ENCODE results near the gene MINK1. TPM values are rescaled to one million over a fixed set of nuclear protein-coding genes. Genes with fewer than 3 reads are reported as not detected.

Gene MINK1
- total RNA-seq, 1 experiment from 2014 or later = 160 TPM

GRCh38 chr17:4928881-4929280, 95.7 kb downstream of the MINK1 start:
- no TSS peak for BruUV-seq (replicated peaks)
- POLR2A ChIA-PET (ENCODE audit: unreplicated experiment) = no interaction called here
- H3K79me2 ChIP-seq (ENCODE audit: low read depth) = no peaks in the 10 kb centered on the region
- peaks cover 1% of the 10 kb centered on the region for H3K4me1 ChIP-seq (replicated peaks; ENCODE audit: insufficient read depth)
- no peaks in the 10 kb centered on the region for H3K36me3 ChIP-seq (ENCODE audit: low read depth)
- H3K27ac ChIP-seq = no peak overlapping the region
- no peak overlapping the region for H3K4me2 ChIP-seq
- no peak overlapping the region for H3K4me3 ChIP-seq
- no peaks in the 10 kb centered on the region for H3K9me3 ChIP-seq (ENCODE audit: insufficient read depth, low read depth)
- H2AFZ ChIP-seq = no peak overlapping the region
- CTCF ChIA-PET = no interaction called here
- TF ChIP-seq, protein P1, sequence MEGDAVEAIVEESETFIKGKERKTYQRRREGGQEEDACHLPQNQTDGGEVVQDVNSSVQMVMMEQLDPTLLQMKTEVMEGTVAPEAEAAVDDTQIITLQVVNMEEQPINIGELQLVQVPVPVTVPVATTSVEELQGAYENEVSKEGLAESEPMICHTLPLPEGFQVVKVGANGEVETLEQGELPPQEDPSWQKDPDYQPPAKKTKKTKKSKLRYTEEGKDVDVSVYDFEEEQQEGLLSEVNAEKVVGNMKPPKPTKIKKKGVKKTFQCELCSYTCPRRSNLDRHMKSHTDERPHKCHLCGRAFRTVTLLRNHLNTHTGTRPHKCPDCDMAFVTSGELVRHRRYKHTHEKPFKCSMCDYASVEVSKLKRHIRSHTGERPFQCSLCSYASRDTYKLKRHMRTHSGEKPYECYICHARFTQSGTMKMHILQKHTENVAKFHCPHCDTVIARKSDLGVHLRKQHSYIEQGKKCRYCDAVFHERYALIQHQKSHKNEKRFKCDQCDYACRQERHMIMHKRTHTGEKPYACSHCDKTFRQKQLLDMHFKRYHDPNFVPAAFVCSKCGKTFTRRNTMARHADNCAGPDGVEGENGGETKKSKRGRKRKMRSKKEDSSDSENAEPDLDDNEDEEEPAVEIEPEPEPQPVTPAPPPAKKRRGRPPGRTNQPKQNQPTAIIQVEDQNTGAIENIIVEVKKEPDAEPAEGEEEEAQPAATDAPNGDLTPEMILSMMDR (conservative IDR thresholded peaks at IDR 0.05) = no peak
- TF ChIP-seq EZH2 (IDR thresholded peaks at IDR 0.05; ENCODE audit: low read depth) = no peak
- peaks cover under 1% of the 10 kb centered on the region; the same call in 1 of the 2 replicates for H3F3A ChIP-seq (ENCODE audit: insufficient read depth, low read depth)
- no peaks in the 10 kb centered on the region for H4K20me1 ChIP-seq (ENCODE audit: insufficient read depth)
- DNase-seq = no peak
- intact Hi-C loops (cut with micrococcal nuclease; ENCODE audit: unreplicated experiment) = no loop called here
- H3K27me3 ChIP-seq (ENCODE audit: insufficient read depth, low read depth) = no peaks in the 10 kb centered on the region
- H3K9me2 ChIP-seq (ENCODE audit: insufficient read depth) = no peaks in the 10 kb centered on the region

DNA sequence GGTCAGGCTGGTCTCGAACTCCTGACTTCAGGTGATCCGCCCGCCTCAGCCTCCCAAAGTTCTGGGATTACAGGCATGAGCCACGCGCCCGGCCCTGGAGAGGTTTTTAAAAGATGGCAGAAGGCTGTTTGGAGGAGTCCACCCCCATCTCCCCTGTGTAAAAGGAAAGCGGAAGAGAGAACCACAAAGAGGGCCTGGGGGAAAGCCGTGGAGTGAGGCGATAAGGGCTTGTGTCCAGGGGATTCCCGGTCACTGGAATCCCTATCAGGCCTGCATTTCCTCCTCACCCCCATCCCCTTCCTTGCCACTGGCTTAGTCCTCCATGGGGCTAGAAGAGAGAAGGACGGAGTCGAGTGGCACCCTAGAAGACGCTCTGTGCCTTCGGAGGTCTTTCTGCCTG, 98.8 kb downstream of the MINK1 start, which contains the start of gene GP1BA:
TSS of gene GP1BA (plus strand) at position 315 of the 400 bp plus-strand sequence. CDS start 328 bp downstream, outside the sequence.
- no peak within 1 kb of the TSS for H3K4me3 ChIP-seq
- intact Hi-C loops (cut with micrococcal nuclease; ENCODE audit: unreplicated experiment) = no loop called here
- no peak within 1 kb of the TSS for H2AFZ ChIP-seq
- no peak within 1 kb of the TSS for H3K4me2 ChIP-seq
- H3K27me3 ChIP-seq (ENCODE audit: insufficient read depth, low read depth) = no peaks in the 10 kb centered on the region
- H3K79me2 ChIP-seq (ENCODE audit: low read depth) = no peaks in the 10 kb centered on the region
- H3K4me1 ChIP-seq (replicated peaks; ENCODE audit: insufficient read depth) = peaks cover 10% of the 10 kb centered on the region
- no peaks in the 10 kb centered on the region for H3K9me3 ChIP-seq (ENCODE audit: insufficient read depth, low read depth)
- H4K20me1 ChIP-seq (ENCODE audit: insufficient read depth) = no peaks in the 10 kb centered on the region
- BruUV-seq (replicated peaks) = no TSS peak
- TF ChIP-seq, protein P1 (conservative IDR thresholded peaks at IDR 0.05) = no peak
- no peak for TF ChIP-seq EZH2 (IDR thresholded peaks at IDR 0.05; ENCODE audit: low read depth)
- ChIA-PET CTCF (no interaction called here), POLR2A (ENCODE audit: unreplicated experiment) (no interaction called here)
- peaks cover 13% of the 10 kb centered on the region; the same call in 1 of the 2 replicates for H3F3A ChIP-seq (ENCODE audit: insufficient read depth, low read depth)
- DNase-seq = no peak
- H3K9me2 ChIP-seq (ENCODE audit: insufficient read depth) = no peaks in the 10 kb centered on the region
- no peaks in the 10 kb centered on the region for H3K36me3 ChIP-seq (ENCODE audit: low read depth)
- no peak within 1 kb of the TSS for H3K27ac ChIP-seq

- Histone ChIP-seq H2AFZ (no peak overlapping the region), H4K20me1 (ENCODE audit: insufficient read depth) (no peaks in the 10 kb centered on the region), H3K9me2 (ENCODE audit: insufficient read depth) (no peaks in the 10 kb centered on the region), H3K4me1 (replicated peaks; ENCODE audit: insufficient read depth) (peaks cover 10% of the 10 kb centered on the region), H3K27me3 (ENCODE audit: insufficient read depth, low read depth) (no peaks in the 10 kb centered on the region), H3K4me2 (no peak overlapping the region), H3K36me3 (ENCODE audit: low read depth) (peaks cover 5% of the 10 kb centered on the region; the same call in 1 of the 2 replicates), H3K4me3 (no peak overlapping the region), H3K9me3 (ENCODE audit: insufficient read depth, low read depth) (no peaks in the 10 kb centered on the region), H3K79me2 (ENCODE audit: low read depth) (peaks cover 1% of the 10 kb centered on the region), H3F3A (ENCODE audit: insufficient read depth, low read depth) (peaks cover 13% of the 10 kb centered on the region), H3K27ac (no peak overlapping the region)
- no TSS peak for BruUV-seq (replicated peaks)
- DNase-seq = no peak
- intact Hi-C loops (cut with micrococcal nuclease; ENCODE audit: unreplicated experiment) = no loop called here
- POLR2A ChIA-PET (ENCODE audit: unreplicated experiment) = no interaction called here
- CTCF ChIA-PET = no interaction called here
- TF ChIP-seq, protein P1 (conservative IDR thresholded peaks at IDR 0.05) = no peak
- TF ChIP-seq EZH2 (IDR thresholded peaks at IDR 0.05; ENCODE audit: low read depth) = no peak
These were observed 99.6 kb downstream of the MINK1 start for GRCh38 chr17:4932756-4933155.

Measured in PC-9 (cell line).